Urothelium cell line (cell line): ENCODE data around the gene MYOM3.
"Not testable (repeated sequence)": the region's sequence is repeated elsewhere in the genome, so short reads cannot be mapped to it uniquely, and the experiment has no call there.

ENCODE experiments used
- DNase-seq: peaks from one replicate; pipeline ENCODE4 v3.0.0; 2011; ENCODE audit warnings: low spot score, mixed read lengths
- FAIRE-seq: peaks from 2 replicates; lab custom pipeline; 2011; peaks lifted over from hg19 to GRCh38; lab: Jason Lieb, UNC

The MYOM3 gene

DNA sequence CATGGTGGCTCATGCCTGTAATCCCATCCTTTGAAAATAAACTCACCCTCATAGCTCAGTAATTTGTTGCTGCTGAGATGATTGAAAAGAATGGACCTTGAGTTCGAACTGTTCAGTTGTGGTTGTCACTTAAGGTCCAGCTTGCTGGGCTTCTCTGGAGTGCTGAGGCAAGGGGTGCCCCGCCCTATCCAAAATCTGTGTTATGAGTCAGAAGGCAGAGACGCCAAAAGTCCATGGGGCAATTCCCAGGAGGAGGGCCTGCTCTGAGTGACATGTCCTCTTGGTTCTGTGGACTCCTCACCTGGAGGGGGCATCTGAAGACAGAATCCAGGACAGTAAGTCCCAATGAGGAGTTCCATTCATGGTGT, 64.8 kb downstream of the MYOM3 start:
- DNase-seq (peak; percentile 62), FAIRE-seq (peak; percentile 37)

DNA sequence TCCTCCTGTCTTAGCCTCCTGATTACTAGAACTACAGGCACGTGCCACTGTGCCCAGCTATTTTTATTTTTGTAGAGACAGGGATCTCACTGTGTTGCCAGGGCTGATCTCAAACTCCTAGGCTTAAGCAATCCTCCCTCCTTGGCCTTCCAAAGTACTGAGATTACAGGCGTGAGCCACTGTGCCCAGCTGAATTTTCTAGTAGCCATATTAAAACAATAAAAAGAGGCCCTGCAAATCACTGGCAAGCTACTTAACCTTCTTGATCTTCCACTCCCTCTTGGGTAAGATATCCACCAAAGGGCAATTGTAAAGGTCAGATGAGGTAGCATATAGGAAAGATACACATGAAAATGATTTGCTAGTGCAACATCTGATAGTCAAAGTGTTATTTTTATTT, 66.2 kb downstream of the MYOM3 start:
- DNase-seq (no peak), FAIRE-seq (no peak)

DNA sequence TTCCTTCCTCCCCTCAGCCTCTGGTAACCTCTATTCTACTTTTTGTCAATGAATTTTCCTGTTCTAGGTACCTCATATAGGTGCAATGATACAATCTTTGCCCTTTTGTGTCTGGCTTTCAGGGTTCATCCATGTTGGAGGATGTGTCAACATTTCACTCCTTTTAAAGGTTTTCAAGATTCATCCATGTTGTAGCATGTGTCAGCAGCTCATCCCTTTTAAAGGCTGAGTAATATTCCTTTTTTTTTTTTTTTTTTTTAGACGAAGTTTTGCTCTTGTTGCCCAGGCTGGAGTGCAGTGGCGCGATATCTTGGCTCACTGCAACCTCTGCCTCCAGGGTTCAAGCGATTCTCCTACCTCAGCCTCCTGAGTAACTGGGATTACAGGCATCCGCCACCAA, 67.3 kb downstream of the MYOM3 start:
- FAIRE-seq, DNase-seq: not testable (repeated sequence)

DNA sequence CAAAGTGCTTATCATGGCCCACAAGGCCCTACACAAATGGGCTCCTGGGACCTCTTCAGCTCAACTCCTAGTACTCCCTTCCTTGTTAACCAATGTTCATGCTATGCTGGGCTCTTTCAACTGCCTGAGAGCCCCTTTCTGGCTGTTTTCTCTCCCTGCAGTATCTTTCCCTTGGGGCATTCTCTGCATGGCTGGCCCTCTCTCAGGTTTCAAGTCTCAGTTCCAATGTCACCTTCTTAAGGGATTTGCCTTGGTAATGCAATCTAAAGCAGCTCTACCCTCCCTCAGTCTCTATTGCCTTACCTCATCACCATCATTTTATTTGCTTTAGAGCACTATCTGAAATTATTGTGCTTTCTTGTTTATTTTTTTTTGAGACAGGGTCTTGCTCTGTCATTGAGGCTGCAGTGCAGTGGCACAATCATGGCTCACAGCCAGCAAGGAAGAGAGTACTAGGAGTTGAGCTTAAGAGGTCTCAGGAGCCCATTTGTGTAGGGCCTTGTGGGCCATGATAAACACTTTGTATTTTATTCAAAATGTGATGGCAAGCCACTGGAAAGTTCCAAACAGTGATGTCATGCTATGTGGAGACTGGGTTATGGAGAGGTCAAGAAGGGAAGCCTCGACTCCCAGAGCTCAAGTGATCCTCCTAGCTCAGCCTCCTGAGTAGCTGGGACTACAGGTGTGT, 68.4 kb downstream of the MYOM3 start:
- FAIRE-seq = no peak
- DNase-seq = no peak

DNA sequence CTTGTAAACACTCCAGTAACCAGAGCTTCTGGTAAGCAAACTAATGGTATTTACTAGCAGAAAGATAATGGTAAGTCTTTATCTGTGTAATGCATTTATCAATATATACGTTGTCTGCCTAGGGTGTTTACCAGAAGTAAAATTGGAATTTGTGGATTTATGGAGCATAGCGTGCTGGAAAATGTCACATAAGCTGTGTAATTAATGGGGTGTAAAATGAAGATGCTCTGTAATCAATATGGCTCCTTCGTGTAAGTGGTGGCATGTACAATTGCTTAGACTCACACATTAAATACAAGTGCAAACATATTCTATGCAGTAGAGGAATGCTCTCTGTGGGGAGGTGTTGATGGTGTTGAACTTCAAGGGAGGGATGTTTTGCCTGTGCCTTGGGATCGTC, 69.6 kb downstream of the MYOM3 start:
- no peak for FAIRE-seq
- no peak for DNase-seq

DNA sequence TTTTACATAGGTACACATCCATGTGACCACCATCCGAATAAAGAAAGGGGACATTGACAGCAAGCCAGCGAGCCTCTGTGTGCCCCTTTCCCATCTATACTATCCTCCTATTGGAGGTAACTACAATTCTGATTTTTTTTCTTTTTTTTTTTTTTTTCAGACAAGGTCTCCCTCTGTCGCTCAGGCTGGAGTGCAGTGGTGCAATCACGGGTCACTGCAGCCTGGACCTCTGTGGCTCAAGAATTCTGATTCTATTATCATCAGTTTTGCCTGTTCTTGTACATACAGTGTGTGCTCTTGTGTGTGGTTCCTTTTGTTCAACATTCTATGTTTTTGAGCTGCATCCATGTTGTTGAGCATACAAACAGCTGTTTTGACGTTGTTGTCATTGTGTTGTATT, 75.8 kb downstream of the MYOM3 start:
- FAIRE-seq (no peak), DNase-seq (no peak)

DNA sequence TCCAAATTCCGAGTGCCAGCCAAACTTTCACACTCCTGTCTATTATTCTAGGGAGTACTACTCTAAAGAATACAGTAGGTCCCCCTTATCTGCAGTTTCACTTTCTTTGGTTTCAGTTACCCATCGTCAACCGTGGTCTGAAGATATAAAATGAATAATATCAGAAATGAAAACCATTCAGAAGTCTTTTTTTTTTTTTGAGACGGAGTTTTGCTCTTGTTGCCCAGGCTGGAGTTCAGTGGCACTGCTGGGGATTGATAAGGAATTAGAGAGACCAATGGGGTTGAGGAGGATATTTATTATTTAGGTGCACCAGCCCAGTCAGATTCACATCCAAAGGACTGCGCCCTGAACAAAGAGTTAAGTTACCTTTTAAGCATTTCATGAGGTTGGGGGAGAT, 79.0 kb downstream of the MYOM3 start:
- FAIRE-seq = no peak
- no peak for DNase-seq

DNA sequence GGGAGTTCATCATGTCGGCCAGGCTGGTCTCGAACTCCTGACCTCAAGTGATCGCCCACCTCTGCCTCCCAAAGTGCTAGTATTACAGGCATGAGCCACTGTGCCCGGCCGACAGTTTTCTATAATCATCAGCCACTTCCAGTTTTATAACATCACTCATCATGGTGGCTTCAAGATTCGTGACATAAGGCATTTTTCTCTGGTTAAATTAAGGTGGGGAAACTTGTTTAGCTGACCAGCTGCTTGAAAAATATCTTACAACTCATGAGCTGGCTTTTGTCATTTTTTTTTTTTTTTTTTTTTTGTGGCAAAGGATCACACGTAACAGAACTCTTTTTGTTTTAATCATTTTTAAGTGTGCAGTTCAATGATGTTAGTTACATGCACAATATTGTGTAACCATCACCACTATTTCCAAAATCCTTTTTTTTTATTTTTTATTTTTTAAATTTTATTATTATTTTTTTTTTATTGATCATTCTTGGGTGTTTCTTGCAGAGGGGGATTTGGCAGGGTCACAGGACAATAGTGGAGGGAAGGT, 80.9 kb downstream of the MYOM3 start:
- FAIRE-seq, DNase-seq: not testable (repeated sequence)

DNA sequence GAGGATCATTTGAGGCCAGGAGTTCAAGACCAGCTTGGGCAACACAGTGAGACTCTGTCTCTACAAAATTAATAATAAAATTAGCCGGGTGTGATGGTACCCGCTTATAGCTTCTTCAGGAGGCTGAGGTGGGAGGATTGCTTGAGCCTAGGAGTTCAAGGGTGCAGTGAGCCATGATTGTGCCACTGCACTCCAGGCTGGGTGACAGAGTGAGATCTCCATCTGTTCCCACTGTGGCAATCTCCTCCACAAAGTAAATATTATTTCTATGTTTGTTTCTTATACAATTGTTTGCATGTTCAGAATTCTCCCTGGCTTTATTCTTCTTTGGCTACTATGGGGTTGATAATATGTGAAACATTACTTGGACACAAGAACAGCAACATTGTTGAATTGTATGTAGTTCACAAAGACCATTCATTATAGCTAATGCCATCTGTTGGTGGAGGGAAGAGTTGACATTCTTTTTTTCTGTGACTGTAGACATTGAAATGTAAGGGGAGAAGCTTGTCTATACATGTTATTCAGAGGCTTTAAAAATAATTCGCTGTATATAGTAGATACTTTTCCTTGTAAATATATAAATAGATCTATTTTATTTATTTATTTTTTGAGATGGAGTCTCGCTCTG, 84.0 kb downstream of the MYOM3 start:
- FAIRE-seq (no peak), DNase-seq (no peak)

DNA sequence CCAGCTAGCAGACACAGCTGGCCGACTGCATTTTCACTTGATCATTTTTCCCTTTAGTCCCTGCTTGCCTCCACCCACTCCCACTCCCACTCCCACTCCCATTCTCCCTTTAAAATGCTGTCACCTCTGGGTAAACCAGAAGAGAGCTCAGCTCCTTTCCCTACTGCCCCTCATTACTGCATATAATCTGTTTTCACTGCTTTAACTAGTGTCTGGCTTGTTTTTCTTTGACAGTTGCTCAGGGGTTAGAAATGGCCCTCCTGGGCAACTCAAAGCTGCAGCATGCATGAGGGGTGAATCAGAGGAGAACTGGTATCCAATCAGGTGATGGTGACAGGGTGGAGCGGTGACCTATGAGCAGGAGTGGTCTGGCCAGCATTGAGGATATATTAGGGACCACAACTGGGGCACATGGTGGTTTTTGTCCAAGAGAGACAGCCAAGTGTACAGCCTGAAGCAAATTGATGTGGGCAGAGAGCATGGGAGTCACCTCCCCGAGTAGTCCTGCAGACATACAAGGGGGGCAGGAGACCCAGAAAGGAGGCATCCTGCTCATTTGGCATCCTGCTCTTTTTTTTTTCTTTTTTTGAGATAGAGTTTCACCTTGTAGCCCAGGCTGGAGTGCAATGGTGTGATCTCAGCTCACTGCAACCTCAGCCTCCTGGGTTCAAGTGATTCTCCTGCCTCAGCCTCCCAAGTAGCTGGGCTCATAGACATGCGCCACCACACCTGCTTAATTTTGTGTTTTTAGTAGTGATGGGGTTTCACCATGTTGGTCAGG, 89.2 kb downstream of the MYOM3 start:
- DNase-seq = peak; percentile 72
- FAIRE-seq = no peak

DNA sequence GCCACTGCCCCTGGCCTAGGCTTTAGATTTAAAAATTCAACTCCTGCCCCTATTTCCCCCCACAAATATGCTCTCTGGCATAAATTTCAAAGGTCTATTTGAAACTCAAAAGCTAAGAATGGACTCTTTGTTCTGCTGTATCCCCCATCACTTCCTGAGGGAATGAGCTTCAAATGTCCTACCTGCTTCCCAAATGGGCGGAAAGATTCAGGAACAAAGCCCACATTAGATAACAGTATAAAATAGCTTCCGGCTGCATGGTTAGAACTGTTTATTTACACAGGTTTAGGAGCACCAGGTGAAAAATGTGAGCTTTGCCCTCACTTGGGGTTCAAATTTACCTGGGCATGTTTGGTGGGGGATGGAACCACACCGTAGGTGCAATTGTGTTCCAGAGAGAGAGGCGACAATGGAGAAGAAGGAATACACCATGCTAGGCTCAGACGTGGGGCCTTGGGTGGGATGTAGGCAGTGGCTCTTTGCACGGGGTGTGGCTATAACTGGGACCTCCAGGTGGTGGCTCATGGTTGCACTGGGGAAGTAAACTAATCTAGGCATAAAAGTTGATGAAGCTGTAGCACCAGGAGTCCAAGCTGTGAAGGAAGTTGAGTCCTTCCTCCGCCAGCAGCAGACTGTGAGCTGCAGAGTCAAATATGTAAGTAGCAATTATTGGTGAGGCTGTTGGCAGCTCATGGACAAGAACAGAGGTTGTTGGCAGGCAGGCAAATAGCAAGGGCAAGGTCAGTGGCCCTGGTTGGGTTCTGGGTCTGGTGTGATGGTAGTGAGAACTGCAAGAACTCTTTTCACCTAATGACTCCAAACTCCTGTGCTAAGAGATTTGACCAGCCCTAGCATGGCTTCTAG, 90.3 kb downstream of the MYOM3 start:
- no peak for DNase-seq
- FAIRE-seq = no peak

DNA sequence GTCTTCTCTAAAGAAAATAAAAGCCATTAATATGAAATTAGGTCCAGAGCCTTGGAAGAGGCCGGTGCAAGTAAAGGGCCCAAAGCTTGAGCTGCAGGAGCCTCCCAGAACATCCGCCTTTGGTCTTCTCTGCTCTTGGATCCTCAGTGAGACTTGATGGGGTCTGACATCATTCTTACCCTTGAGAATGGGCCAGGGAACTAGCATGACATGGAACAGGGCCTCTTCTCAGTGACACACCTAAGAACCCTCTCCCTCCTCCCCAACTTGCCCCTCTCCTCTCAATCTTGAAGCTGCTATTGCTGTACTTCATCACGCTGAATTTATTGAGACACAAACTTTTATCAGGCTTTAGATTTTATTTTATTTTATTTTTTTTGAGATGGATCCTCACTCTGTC, 91.5 kb downstream of the MYOM3 start:
- no peak for FAIRE-seq
- DNase-seq = no peak

DNA sequence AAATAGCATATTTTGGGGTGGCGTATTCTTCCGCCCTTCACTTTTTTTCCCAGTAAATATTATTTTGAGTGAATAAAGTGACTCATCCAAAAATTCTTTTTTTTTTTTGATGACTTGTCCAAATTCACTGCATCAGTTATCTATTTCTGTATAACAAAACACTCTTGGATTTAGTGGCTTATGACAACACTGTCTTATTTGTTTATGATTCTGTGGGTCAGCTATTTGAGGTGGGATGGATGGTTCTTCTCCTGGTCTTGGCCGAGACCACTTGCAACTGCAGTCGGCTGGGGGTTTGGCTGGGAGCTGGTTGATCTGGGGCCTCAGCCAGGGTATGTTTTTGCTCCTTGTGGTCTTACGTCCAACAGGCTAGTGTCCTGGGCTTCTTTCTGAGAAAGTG, 91.9 kb downstream of the MYOM3 start:
- DNase-seq (no peak), FAIRE-seq (no peak)

DNA sequence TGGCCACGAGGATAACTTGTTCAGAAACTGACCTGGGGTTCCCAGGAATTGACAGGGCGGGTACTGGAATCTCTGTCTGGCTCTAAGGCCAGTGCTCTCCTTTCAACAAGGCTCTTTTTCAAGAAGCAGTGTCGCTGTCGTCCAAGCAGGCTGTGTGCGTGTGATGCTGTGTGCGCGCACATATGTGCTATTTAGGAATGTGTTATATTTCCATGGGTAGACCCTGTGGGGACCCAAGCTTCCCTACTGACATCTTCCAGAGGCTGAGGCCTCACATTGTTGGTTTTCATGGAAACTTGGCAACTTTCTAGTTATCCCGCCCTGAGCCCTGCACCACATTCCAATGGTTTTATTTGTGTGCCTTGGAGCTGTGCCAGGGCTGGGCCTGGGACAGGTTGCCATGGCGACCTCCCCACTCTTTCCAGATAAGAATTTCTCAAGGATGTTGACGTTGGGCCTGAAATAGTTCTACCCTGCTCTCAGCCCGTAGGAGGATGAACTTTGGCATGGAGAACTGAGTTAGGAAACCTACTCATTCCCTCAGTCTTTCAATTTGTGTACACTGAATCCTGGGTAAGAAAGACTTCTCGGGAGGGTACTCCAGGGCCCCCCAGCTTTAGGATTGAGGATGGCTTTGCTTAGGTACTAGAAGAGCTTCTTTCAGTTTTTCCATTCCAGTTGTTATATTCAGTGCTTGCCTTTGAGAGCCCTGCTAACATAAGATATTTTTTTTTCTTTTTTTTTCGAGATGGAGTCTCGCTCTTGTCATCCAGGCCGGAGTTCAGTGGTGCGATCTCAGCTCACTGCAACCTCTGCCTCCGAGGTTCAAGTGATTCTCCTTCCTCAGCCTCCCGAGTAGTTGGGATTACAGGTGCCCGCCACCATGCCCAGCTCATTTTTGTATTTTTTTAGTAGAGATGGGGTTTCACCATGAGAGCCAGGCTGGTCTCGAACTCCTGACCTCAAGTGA, 93.0 kb downstream of the MYOM3 start:
- FAIRE-seq = no peak
- DNase-seq = peak; percentile 92

DNA sequence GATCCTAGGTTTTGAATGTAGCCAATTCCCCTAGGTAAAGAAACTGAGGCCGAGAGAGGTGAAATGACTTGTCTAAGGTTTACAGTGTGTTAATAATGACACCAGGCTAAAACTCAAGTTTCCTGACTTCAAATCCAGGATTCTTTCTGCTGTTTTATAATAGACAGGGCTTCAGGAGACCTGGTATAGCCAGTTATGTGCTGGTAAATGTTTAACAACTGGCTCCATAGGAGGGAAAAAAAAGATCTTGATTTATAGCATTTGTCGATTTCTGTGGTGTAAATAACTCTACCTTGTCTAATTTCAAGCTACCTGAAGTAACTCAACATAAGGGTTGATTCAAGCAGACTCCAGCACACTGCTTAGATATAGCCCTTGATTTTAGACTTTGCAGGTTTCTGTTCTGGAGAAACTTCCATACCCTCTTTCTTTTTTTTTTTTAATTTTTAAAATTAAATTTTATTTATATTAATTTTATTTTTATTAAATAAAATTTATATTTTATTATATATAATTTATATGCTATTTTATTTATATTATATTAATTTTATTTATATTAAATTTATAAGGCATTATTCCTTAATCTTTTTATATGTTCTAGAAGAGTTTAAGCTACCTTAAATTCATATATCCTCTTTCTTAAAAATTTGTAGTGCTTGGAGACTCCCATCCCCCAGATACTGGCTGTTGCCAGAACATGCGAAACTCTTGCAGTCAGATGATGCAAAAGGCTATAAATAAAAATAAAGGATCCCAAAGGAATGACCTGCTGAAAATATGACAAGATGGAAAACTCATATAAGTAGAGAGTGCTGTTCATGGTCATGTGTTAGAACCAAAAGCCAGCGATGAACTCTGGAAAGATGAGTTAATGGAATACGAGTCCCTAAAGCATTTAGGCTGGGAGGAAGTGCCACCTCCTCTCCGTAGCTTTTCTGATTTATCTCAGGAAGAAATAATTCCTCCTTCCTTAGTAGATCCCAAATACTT, 96.4 kb downstream of the MYOM3 start:
- FAIRE-seq = no peak
- DNase-seq = no peak

DNA sequence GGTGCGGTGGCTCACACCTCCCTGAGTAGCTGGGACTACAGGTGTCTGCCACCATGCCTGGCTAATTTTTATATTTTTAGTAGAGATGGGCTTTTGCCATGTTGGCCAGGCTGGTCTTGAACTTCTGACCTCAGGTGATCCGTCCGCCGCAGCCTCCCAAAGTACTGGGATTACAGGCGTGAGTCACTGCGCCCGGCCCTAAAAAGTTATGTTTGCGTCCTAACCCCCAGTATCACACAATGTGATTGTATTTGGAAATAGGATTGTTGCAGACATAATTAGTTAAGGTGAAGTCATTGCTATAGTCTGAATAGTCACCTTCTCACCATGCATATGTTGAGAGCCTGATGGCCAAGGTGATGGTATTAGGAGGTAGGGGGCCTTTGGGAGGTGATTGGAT, 99.1 kb downstream of the MYOM3 start:
- not testable (repeated sequence) for FAIRE-seq, DNase-seq

DNA sequence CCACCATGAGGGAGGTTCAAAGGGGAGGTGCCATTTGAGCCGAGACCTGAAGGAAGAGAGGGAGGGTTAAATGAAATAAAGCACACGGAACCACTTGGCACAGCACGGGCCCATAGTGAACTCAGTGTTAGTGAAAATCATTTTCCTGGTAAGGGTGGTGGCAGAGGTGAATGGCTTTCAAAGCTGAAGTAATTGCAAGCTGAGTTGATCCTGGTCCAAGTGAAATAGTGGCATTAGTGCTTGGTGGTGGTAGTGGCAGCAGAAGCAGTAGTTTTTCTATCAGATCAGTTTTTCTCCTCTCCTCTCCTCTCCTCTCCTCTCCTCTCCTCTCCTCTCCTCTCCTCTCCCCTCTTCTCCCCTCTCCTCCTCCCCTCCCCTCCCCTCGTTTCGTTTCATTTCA, 101.3 kb downstream of the MYOM3 start:
- no peak for FAIRE-seq

DNA sequence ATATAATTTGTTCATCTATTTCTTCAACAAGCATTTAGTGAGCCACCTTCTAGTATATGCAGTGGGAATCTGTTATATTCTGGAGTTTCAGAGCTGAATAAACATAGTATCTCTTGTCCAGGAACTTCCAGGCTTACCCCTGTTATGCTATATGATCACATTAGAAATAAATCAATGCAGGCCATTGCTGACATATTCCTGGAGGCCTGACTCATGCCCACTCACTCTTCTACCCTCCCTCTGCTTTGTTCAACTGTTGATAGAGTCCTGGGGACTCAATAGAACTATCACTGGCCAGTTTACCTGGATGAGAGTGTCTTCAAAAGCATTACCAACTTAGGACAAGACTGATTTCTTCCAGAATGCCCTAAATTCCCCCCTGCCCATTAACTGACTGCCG, 102.5 kb downstream of the MYOM3 start:
- FAIRE-seq = no peak
- peak; percentile 70 for DNase-seq

More for the DNA sequence above, 101.3 kb downstream of the MYOM3 start:
- no peak for DNase-seq
